GM21381 (cell line): Measurements from ENCODE around the gene SHC3.

ENCODE experiments used
- ATAC-seq: cut with Tn5 transposase; IDR thresholded peaks from one replicate; pipeline ENCODE4 v1.9.1; 2021; ENCODE audit warnings: mild to moderate bottlenecking, moderate library complexity; ENCODE audit not compliant: unreplicated experiment

Gene SHC3

DNA sequence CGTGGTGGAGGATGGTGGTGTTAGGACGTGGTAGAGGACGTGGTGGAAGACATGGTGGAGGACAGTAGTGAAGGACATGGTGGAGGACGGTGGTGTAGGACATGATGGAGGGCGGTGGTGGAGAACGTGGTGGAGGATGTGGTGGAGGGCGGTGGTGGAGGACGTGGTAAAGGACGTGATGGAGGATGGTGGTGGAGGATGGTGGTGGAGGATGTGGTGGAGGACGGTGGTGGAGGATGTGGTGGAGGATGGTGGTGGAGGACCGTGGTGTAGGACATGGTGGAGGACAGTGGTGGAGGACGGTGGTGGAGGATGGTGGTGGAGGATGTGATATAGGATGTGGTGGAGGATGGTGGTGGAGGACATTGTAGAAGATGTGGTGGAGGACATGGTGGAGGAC lies 119.7 kb downstream of the SHC3 start:
- no peak for ATAC-seq

DNA sequence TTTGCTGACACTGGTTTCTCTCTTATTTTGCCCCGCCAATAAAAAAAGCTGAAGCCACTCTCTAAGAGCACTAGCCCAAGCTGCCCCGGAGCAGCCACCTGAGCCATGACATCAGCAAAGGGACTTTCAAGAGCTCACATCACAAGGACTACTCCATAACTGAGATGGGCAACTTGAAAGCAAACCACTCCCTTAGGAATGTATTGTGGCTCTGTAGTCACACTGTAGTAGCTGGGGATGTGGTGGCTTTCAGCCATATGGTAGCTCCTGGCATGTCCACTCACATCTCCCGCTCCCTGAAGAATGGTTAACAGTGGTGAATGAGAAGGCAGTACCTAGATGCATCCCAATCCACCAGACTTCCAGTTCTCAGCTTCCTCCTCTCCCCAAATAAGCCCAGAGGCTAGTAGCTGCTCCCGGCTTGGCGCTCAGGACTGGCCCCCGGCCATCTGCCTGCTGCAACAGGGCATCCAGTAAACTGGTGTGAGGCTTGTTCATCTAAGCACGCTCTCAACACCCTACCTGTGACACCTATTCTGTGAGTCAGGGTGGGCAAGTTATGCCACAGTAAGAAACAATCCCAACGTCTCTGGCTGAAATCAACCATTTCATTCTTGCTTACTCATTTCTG lies 123.6 kb downstream of the SHC3 start:
- no peak for ATAC-seq

- no peak for ATAC-seq
Observed at GRCh38 chr9:89053301-89053700, 125.3 kb downstream of the SHC3 start.

GRCh38 chr9:89052470-89053097 lies 126.0 kb downstream of the SHC3 start:
- no peak for ATAC-seq

GRCh38 chr9:89051421-89052025 lies 127.1 kb downstream of the SHC3 start:
- no peak for ATAC-seq

DNA sequence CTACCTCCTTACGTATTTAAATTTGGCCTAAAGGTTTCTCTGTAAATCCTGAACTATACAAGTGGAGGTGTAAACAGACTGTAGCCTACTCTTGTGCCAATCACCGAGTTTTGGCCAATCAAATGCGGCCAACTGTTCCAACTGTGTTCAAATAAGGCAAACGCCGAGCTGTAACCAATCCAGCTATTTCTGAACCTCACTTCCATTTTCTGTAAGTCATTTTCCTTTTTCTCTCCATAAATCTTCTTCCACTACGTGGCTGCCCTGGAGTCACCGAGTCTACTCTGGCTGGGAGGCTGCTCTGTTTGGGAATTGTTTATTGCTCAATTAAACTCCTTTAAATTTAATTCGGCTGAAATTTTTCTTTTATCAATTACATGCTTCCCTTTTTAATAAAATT lies 129.0 kb downstream of the SHC3 start:
- no peak for ATAC-seq

- no peak for ATAC-seq
Observed at GRCh38 chr9:89048616-89049015, 130.0 kb downstream of the SHC3 start.

DNA sequence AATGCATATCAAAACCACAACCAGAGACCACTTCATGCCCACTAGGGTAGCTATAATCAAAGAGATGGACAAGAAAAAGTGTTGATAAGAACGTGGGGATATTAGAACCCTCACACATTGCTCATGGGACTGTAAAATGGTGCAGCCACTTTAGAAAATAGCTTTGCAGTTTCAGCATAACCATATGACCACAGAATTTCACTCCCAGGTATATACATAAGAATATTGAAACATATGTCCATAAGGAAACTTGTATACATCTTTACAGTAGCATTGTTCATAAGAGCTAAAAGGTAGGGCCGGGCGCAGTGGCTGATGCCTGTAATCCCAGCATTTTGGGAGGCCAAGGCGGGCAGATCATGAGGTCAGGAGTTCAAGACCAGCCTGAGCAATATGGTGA lies 131.0 kb downstream of the SHC3 start:
- no peak for ATAC-seq

- no peak for ATAC-seq
Observed at GRCh38 chr9:89046832-89047231, 131.8 kb downstream of the SHC3 start.

DNA sequence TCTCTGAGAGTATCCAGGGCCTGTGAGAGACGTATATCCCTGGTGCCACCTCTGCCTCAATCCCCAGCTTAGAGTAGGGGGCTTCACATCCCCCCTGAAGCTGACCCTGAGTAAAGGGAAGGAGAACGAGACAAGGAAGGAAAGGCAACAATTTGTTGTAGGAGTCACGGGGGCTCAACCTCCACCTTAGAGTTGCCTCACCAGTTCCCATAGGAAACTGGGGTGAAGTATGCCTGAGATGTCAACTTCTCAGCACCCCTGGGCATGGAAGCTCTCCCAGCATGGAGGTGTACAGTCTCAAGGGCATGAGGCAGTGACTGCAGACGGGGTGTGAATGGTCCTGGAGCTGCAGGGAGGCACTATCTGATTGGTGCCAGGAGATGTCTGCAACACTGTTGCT lies 133.7 kb downstream of the SHC3 start:
- ATAC-seq = no peak

GRCh38 chr9:89044104-89044503 lies 134.5 kb downstream of the SHC3 start:
- no peak for ATAC-seq

DNA sequence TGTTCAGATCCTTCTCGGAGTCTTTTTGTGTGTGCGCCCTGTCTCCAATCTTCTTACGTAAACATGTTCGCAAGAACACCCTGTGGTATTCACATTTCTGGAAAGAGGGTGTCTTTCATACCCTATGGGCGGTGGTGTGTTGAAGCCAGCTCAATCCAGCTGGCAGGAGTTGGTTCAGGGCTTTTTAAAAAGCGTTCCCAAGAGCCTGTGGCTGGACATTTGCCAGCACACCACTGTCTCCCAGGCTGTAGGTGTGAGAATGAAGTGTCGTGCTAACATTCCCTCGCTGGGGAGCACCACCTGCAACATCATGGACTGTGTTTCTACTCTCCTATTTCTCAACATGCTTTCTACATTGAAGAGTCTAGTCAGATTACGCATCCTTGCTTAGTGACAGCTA lies 135.6 kb downstream of the SHC3 start:
- ATAC-seq = no peak

DNA sequence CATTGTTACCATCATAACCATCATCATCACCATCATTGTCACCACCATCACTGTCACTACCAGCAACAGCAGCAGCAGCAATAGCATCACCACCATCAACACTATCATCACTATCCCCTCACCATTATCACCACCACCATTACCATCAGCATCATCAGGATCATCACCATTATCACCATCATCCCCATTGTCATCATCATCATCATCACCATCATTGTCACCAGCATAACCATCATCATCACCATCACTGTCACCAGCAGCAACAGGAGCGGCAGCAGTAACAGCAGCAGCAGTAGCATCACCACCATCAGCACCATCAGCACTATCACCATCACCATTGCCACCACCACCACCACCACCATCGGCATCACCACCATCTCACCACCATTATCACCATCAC lies 139.0 kb downstream of the SHC3 start:
- ATAC-seq = no peak

- ATAC-seq = no peak
Observed at GRCh38 chr9:89039104-89039465, 139.5 kb downstream of the SHC3 start.

DNA sequence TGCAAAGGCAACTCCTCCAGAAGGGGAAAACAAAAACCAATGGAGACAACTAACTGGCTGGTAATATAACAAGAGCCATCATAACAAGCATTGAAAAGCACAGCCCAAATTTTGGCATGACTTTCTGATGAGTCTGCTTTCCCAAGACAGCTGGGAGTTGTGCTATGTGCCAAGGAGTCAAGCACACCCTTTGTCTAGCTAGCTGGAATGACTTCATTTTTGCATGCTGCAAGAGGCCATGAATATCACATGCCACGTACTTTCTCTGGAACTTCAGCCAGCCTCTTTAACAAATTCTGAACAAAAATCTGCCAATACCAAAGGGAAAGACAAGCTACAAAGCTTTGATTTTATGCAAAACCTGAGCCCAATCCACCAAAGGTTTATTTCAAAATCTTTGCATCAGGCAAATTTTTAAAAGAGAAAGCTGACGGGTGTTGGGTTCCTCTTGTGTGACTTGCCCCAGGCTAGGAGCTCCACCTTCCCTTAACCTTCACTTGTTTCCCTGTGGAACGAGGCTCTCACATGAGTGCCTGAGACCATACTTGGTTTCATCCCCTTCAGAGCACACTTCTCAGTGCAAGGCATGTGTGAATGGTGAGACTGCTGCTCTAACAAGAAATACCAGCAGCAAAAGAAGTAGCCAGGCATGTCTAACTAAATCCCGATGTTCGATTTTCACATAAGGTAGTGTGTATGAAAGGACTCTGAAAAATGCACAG lies 140.1 kb downstream of the SHC3 start:
- no peak for ATAC-seq

- no peak for ATAC-seq
Observed at GRCh38 chr9:89037891-89038290, 140.7 kb downstream of the SHC3 start.

DNA sequence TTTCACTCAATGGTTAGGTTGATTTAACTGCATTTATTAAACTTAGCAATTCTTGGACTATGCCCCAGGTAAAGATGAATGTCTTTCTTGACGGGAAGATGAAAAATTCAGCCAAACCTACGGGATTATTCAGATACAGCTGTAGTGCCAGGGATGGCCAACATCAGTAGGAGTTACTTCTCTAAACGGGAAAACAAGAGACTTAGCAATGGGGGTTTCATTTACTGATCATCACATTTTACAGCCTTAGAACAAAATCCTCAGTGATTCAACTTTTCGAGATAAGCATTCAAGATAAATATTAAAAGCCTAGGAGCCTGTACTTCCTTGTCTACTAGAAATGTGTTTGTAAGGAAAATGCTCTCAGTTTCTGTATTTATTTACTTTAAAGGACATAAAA lies 141.3 kb downstream of the SHC3 start:
- no peak for ATAC-seq

DNA sequence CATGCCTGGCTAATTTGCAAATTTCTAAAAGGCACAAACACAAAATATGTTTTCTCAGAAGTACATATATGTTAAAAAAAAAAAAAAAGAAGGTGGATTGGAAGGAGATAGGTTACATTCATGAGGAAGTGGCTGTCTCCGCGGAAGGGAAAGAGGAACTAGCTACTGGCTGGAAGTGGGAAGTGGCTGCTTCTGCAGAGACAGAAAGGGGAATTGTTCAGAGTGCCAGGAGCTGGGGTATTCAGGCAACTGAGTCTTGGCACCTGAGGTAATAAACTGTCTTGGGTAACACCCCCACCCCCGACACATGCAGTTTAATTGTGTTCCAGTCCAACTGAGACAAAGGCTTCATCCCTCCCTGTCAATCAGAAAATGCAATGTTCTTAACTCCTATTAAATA lies 141.7 kb downstream of the SHC3 start:
- no peak for ATAC-seq

GRCh38 chr9:89036383-89036782 lies 142.2 kb downstream of the SHC3 start:
- no peak for ATAC-seq

GRCh38 chr9:89032661-89033060 lies 146.0 kb downstream of the SHC3 start:
- no peak for ATAC-seq

- no peak for ATAC-seq
Observed at GRCh38 chr9:89032173-89032572, 146.4 kb downstream of the SHC3 start.

DNA sequence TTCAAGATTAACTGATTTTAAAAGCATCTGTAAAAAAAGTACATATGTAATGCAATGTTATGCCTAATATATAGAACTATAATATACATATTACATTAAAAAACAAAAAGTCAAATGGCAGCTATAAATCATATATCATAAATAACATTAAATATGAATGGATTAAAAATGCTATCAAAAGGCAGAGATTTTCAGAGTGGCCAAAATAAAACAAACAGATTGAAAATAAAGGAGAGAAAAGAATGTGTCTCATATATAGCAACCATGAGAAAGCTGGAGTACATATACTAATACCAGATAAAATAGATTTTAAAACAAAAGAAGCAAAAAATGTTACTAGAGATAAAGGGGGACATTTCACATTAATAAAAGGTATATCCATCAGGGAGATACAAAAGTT lies 148.8 kb downstream of the SHC3 start:
- no peak for ATAC-seq
